ENCODE results near the gene SIRPA. TPM values are rescaled to one million over a fixed set of nuclear protein-coding genes. Genes with fewer than 3 reads are reported as not detected.

SIRPA gene
- 6.0 and 8.2 TPM in 2 replicates for total RNA-seq (ENCODE audit: low replicate concordance)

GRCh38 chr20:1894951-1895673, at the start of gene SIRPA:
TSS of gene SIRPA (plus strand) at chr20:1895407. CDS start at chr20:1895448, 41 bp downstream.

Other genes starting within 250 kb of the SIRPA start
- not detected in 2 replicates for gene SIRPG, start 237.6 kb upstream of the SIRPA start, total RNA-seq (ENCODE audit: low replicate concordance)
- not detected in 2 replicates for gene PDYN, start 98.7 kb downstream of the SIRPA start, total RNA-seq (ENCODE audit: low replicate concordance)
- 9.9 and 11.0 TPM in 2 replicates for gene STK35, start 206.4 kb downstream of the SIRPA start, total RNA-seq (ENCODE audit: low replicate concordance)

Measured in smooth muscle cell of the coronary artery (primary cell).